ENCODE data around the gene BCO2. TPM values are rescaled to one million over a fixed set of nuclear protein-coding genes. Genes with fewer than 3 reads are reported as not detected.
A peak's percentile ranks its signal among the peaks of the same experiment; 100 is the strongest.
"Not testable (repeated sequence)": the region's sequence is repeated elsewhere in the genome, so short reads cannot be mapped to it uniquely, and the experiment has no call there.

The BCO2 gene
- total and polyA plus RNA-seq, 5 experiments from 2014 or later, result 1.9 to 2.3 TPM; not detected in 3

DNA sequence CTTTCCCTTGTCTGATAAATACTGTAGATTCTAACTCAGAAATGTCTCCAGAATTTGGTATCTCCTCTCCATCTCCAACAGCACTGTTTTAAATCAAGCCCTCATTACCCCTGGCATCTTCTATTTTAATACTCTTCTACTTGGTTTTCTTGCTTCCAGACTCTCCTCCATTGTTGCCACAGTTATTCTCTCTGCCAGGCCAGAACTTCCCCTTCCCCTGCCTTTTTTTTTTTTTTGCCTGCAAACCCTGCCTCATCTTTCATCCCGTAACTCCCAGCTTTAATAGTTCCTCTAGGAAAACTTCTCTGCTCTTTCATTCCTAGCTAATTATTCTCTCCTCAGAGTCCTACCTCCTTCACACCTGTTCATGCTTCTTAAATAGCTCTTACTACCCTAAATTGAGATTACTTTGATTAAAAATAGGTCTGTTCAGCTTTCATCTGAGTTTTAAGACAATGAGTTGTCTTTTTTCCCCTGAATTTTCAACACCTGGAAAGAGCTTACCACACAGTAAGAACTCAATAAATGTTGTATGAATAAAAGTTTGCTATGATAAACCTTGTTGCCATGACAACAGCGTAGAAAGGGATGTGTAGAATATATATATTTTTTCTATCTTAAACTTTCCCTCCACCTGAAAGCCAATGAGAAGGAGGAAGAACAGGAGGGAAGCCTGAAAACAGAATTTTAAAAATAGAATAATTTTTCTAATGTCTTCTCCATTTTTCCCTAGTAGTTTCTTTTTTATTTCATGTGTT, 15.0 kb upstream of the BCO2 start:
- peaks cover 0 to 26% (median 6%) of the 10 kb centered on the region in 4 donors for H3K4me1 Mint-ChIP-seq
- ATAC-seq, result no peak
- peaks cover 0 to 1% (median 0%) of the 10 kb centered on the region in 9 donors for H3K9me3 Mint-ChIP-seq
- POLR2A ChIA-PET, result no interaction called here
- peaks cover 10 to 21% (median 17%) of the 10 kb centered on the region in 5 donors for H3K27me3 Mint-ChIP-seq
- H3K36me3 Mint-ChIP-seq, result peaks cover 0 to 13% (median 9%) of the 10 kb centered on the region in 3 donors
- no peak overlapping the region for H3K4me3 Mint-ChIP-seq
- H3K27ac Mint-ChIP-seq, result no peak overlapping the region
- DNase-seq, result no peak

DNA sequence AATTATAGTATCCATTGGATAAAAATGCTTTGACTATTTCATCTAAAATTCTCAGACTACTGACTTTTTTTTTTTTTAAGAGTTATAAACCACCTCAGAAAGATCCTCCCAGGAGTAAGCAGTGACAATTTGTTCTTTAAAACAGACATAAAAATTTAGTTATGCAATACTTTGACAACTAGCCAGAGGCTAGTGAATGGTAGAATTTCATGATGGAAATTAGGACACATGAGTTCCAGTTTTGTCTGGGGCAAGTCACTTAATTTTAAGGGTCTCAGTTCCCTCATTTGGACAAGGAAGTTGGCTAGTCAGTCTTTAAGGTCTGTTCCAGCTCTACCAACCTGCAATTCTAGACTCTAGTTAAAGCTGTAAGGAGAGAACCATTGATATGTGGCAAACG, 14.3 kb upstream of the BCO2 start:
- H3K4me3 Mint-ChIP-seq, result no peak overlapping the region
- DNase-seq (no peak), ATAC-seq (no peak)
- H3K27me3 Mint-ChIP-seq, result peaks cover 10 to 21% (median 18%) of the 10 kb centered on the region in 5 donors
- H3K9me3 Mint-ChIP-seq, result peaks cover 0 to 1% (median 0%) of the 10 kb centered on the region in 9 donors
- POLR2A ChIA-PET, result no interaction called here
- H3K27ac Mint-ChIP-seq, result no peak overlapping the region
- H3K36me3 Mint-ChIP-seq, result peaks cover 0 to 15% (median 9%) of the 10 kb centered on the region in 3 donors
- H3K4me1 Mint-ChIP-seq, result peaks cover 0 to 26% (median 6%) of the 10 kb centered on the region in 4 donors

DNA sequence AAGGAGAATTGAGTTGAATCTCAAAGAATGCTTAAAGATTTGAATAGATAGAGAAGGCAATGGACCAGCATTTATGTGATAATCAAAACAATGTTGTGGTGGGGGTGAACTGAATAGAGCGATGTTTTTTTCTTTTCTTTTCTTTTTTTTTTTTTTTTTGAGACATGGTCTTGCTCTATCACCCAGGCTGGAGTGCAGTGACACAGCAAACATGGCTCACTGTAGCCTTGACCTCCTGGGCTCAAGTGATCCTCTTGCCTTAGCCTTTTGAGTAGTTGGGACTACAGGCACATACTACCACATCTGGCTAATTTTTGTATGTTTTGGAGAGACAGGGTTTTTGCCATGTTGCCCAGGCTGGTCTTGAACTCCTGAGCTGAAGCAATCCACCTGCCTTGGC, 13.1 kb upstream of the BCO2 start:
- H3K4me3 Mint-ChIP-seq, H3K9me3 Mint-ChIP-seq, H3K27ac Mint-ChIP-seq, ATAC-seq, DNase-seq, POLR2A ChIA-PET: not testable (repeated sequence)
- Mint-ChIP-seq H3K36me3 (peaks cover 0 to 13% (median 9%) of the 10 kb centered on the region in 3 donors), H3K27me3 (peaks cover 10 to 29% (median 23%) of the 10 kb centered on the region in 5 donors), H3K4me1 (peaks cover 0 to 26% (median 6%) of the 10 kb centered on the region in 4 donors)

DNA sequence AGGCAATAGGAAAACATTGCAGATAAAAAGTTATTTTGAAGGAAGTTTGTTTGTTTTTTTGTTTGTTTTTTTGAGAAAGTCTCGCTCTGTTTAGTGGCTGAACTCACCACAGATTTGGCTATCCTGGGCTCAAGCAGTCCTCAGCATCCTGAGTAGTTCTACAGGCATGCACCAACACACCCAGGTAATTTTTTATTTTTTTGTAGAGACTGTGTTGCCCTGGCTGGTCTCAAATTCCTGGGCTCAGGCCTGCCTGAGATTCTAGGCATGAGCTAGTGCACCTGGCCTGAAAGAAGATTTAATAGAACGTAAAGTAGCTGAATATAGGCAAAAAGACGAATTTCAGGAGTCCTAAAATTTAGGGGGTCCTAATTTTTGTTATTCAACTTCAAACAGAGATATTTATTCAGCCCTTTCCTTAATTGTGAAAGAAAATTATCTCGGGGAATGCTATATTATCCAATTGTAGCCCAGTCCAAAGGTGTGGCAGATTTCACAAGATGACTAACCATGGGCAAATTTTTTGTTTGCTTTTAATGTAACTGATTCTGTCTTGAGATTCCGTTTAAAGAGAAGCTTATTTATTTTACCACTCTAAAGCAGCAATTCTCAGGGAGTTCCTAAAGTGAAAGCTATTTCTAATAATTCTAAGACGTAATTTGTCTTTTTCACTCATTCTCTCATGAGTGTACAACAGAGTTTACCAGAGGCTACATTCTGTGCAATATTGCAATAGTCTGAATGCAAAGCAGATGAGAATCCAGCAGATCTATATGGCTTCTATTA, 12.4 kb upstream of the BCO2 start:
- peaks cover 0 to 26% (median 6%) of the 10 kb centered on the region in 4 donors for H3K4me1 Mint-ChIP-seq
- ATAC-seq, result no peak

DNA sequence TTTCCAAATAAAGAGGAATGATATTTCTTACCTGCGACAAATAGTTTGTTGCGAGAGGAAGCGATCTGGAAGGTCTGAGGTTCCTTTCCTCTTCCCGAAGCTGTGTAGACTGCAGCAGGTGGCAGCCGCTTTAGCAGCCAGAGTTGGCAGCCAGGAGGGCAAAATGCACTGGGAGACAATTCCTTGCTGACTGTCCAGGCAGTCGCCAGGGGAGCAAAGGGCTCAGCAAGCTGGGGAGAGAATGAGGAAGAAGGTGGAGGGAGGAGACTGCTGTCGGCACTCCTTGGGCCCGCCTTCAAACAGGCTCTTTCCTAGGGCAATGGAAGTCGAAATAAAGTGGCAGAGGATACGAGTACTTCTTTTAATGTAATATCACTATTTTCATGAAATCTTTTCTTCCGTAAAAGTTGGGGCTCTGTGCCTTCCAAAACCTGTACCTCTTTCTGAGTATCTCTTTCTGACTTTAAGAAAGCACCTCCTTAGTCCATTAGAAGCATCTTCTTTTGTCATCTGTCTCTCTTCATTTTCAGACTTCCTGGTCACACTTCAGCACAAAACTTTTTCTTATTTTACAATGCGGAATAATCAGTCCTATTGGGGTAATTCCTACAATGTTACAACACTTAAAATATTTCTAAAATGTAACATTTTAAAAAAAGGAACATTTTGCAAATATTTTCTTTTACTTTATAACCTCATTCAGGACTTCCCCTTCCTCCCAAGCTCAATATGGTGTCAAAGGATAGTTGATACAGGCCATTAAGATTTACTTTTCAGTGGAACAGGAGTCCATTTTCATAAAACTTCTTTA, 11.2 kb upstream of the BCO2 start, which contains the start of gene IL18:
TSS of gene IL18 (minus strand) at position 220 of the 811 bp plus-strand sequence. CDS start 9,041 bp downstream, outside the sequence.
- ATAC-seq, result no peak
- POLR2A ChIA-PET, result no interaction called here
- H3K4me3 Mint-ChIP-seq, result peak within 1 kb of the TSS in 5 of 10 donors; percentile 12 to 74 (median 39)

More for the DNA sequence above, 12.4 kb upstream of the BCO2 start:
- no peak overlapping the region for H3K4me3 Mint-ChIP-seq
- H3K27me3 Mint-ChIP-seq, result peaks cover 10 to 37% (median 25%) of the 10 kb centered on the region in 5 donors
- no peak for DNase-seq
- H3K27ac Mint-ChIP-seq, result no peak overlapping the region
- peaks cover 0 to 10% (median 9%) of the 10 kb centered on the region in 3 donors for H3K36me3 Mint-ChIP-seq
- H3K9me3 Mint-ChIP-seq, result peaks cover 0 to 2% (median 0%) of the 10 kb centered on the region in 9 donors
- POLR2A ChIA-PET, result no interaction called here

DNA sequence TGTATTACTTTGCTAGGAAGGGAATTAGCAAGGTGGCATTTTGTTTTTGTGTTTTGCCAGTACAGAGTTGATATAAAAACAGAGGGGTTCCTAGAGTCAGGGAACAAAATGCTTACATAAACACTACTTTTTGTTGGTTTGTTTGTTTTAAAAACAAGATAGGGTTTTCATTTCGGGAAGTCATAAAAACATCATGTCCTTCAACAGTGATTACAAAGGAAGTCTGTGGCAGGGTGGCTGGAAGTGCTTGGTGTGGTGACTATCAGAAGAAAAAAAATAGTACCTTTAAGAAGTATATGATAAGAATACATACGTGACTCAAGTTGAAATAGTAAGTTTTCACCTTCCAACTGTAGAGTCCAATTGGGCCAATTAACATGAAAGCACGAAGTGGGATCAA, 10.3 kb upstream of the BCO2 start:
- H3K27me3 Mint-ChIP-seq, result peaks cover 12 to 40% (median 25%) of the 10 kb centered on the region in 5 donors
- no peak overlapping the region for H3K27ac Mint-ChIP-seq
- no peak for DNase-seq
- peaks cover 0 to 18% (median 6%) of the 10 kb centered on the region in 4 donors for H3K4me1 Mint-ChIP-seq
- peaks cover 0 to 2% (median 0%) of the 10 kb centered on the region in 9 donors for H3K9me3 Mint-ChIP-seq
- peaks cover 0 to 10% (median 9%) of the 10 kb centered on the region in 3 donors for H3K36me3 Mint-ChIP-seq
- no peak overlapping the region for H3K4me3 Mint-ChIP-seq
- POLR2A ChIA-PET, result no interaction called here
- ATAC-seq, result no peak

More for the DNA sequence above, 11.2 kb upstream of the BCO2 start, which contains the start of gene IL18:
- Mint-ChIP-seq H3K27me3 (peaks cover 12 to 40% (median 25%) of the 10 kb centered on the region in 5 donors), H3K9me3 (peaks cover 0 to 2% (median 0%) of the 10 kb centered on the region in 9 donors), H3K27ac (no peak within 1 kb of the TSS), H3K36me3 (peaks cover 0 to 10% (median 9%) of the 10 kb centered on the region in 3 donors), H3K4me1 (peaks cover 0 to 26% (median 6%) of the 10 kb centered on the region in 4 donors)
- no peak for DNase-seq

DNA sequence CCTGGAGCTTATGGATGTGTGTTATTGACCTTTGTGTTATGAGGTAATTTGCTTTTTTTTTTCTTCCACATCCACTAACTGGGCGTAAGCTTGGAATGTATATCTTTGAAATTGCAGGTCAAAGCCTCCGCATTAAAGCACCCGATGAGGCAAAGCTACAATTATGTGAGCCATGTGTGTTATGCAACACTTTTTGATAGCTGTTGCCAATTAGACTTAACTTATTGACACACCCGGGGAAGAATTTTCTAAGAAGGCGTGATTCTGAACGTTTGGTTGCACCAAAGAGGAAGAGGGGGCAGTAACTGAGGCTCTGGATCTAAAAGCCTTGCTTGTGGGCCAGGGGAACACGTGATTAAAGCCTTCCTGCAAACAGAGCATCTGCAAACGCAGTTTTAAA, 8.8 kb upstream of the BCO2 start:
- Mint-ChIP-seq H3K36me3 (peaks cover 0 to 9% (median 7%) of the 10 kb centered on the region in 3 donors), H3K4me3 (no peak overlapping the region), H3K27ac (no peak overlapping the region), H3K27me3 (peaks cover 12 to 40% (median 25%) of the 10 kb centered on the region in 5 donors), H3K9me3 (peaks cover 0 to 2% (median 0%) of the 10 kb centered on the region in 9 donors), H3K4me1 (peaks cover 0 to 14% (median 6%) of the 10 kb centered on the region in 4 donors)
- DNase-seq, result no peak
- ATAC-seq, result no peak
- POLR2A ChIA-PET, result no interaction called here

DNA sequence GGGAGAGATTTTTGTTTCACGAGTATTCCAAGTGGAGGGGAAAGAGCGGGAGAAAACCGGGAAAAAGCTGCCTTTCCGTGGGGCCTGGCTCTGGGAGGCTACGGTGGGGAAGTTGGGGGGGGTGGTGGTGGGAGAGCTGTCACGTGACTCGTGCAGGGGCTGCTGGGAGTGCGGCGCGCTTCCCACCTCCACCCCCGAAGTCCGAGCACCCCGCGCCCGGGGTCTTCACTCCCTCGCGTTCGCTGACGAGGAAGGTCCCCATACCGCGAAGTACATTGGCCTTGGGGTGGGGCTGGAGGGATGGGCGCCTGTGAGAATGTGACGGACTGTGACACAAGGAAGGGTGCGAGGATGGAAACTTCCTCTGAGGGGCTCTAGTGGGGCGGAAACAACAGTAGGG, 8.2 kb upstream of the BCO2 start, which contains the start of gene TEX12:
TSS of gene TEX12 (plus strand) at position 228 of the 400 bp plus-strand sequence. CDS start 1,897 bp downstream, outside the sequence.
- Mint-ChIP-seq H3K27ac (peak within 1 kb of the TSS in 1 of 10 donors; percentile 44), H3K9me3 (peaks cover 0 to 2% (median 0%) of the 10 kb centered on the region in 9 donors), H3K4me1 (peaks cover 0 to 14% (median 6%) of the 10 kb centered on the region in 4 donors), H3K36me3 (peaks cover 0 to 4% (median 3%) of the 10 kb centered on the region in 3 donors), H3K27me3 (peaks cover 12 to 34% (median 21%) of the 10 kb centered on the region in 5 donors), H3K4me3 (peak within 1 kb of the TSS in 1 of 10 donors; percentile 42)
- DNase-seq (no peak), ATAC-seq (no peak)
- POLR2A ChIA-PET, result no interaction called here

DNA sequence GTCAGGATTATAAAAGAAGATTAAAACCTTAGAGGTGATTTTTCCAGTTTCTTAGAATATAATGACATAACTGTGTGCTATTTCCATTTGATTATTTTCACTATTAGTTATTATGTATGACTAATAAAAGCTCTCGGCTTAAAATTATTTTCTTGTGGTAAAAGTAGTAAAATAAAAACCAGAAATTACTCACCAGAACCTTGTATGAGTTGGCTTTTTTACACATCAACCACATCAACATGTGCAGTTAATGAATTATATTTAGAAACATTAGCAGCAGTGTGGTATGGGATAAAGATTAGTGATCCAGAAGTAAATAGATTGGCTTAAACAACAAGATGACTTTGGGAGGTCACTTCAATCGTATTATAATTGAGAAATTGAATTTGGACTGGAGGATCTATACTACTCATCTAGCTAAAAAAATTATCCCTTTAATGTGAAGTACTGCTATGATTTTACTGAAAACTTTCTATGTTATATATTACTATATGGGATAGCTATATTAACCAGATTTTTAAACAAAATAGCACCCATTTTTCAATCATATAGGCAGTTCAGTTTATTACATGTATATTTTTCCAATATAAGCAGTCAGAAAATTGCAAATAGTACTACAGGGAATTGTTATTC, 2.8 kb upstream of the BCO2 start:
- Mint-ChIP-seq H3K27ac (no peak overlapping the region), H3K36me3 (no peaks in the 10 kb centered on the region)

DNA sequence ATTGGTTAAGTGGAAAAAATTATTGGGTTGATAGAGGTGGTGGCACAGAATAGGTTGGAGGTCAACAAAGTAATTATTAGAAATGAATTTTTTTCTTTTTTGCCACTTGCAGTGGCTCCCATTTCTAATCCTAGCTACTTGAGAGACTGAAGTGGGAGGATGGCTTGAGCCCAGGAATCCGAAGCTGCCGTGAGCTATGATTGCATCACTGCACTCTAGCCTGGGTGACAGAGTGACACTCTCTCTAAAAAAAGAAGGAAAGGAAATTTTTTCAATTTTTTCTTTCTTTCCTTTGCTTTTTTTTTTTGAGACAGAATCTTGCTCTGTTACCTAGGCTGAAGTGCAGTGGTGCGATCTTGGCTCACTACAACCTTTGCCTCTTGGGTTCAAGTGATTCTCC, 2.2 kb upstream of the BCO2 start:
- no peaks in the 10 kb centered on the region for H3K9me3 Mint-ChIP-seq
- no peak for DNase-seq
- H3K36me3 Mint-ChIP-seq, result no peaks in the 10 kb centered on the region
- peaks cover 9 to 15% (median 13%) of the 10 kb centered on the region in 4 donors for H3K4me1 Mint-ChIP-seq
- ATAC-seq, result no peak
- H3K27me3 Mint-ChIP-seq, result peaks cover 9 to 23% (median 17%) of the 10 kb centered on the region in 5 donors
- H3K27ac Mint-ChIP-seq, result no peak overlapping the region
- POLR2A ChIA-PET, result no interaction called here
- no peak overlapping the region for H3K4me3 Mint-ChIP-seq

More for the DNA sequence above, 2.8 kb upstream of the BCO2 start:
- Mint-ChIP-seq H3K9me3 (no peaks in the 10 kb centered on the region), H3K4me3 (no peak overlapping the region), H3K4me1 (peaks cover 9 to 13% (median 12%) of the 10 kb centered on the region in 4 donors), H3K27me3 (peaks cover 11 to 30% (median 17%) of the 10 kb centered on the region in 5 donors)
- no peak for DNase-seq
- POLR2A ChIA-PET, result no interaction called here
- no peak for ATAC-seq

DNA sequence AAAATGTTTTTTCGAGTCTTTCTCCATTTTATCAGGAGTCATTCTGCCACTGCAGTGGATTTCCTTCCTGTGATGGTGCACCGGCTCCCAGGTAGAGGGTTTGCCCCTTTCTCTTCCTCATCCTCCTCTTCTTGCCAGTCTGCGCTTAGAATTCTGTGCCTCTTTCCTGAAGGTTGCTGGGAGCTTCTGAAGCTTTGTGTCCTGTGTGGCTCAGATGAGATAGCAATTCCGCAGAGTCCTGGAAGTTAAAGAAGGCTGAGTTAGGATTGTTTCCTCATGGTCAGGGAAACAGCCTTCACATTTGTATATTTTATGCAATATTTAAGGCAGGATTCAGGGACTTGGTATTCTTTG, 264 bp downstream of the BCO2 start:
- POLR2A ChIA-PET, result no interaction called here
- Mint-ChIP-seq H3K4me1 (peaks cover 9 to 29% (median 13%) of the 10 kb centered on the region in 4 donors), H3K4me3 (peak overlapping the region; percentile 5 to 78 (median 57)), H3K27ac (no peak overlapping the region), H3K36me3 (peaks cover 0 to 4% (median 2%) of the 10 kb centered on the region in 3 donors), H3K27me3 (peaks cover 18 to 30% (median 27%) of the 10 kb centered on the region in 5 donors), H3K9me3 (no peaks in the 10 kb centered on the region)
- DNase-seq (no peak), ATAC-seq (no peak)

Data from naive thymus-derived CD8-positive, alpha-beta T cell (primary cell).